RCC 7860 (cell line): ENCODE results near the gene ANKS1A.
"Not testable (repeated sequence)": the region's sequence is repeated elsewhere in the genome, so short reads cannot be mapped to it uniquely, and the experiment has no call there.

Experiments used
- DNase-seq: peaks from one replicate; pipeline ENCODE4 v3.0.0-alpha.2; 2015; ENCODE audit warnings: low spot score
- FAIRE-seq: peaks from 2 replicates; lab custom pipeline; 2012; peaks lifted over from hg19 to GRCh38; lab: Jason Lieb, UNC

ANKS1A gene

GRCh38 chr6:34917626-34918285, 28.7 kb downstream of the ANKS1A start:
- no peak for DNase-seq
- FAIRE-seq: no peak

- DNase-seq: peak; percentile 35
- no peak for FAIRE-seq
These were observed 30.6 kb downstream of the ANKS1A start for GRCh38 chr6:34919651-34920050.

- FAIRE-seq (no peak), DNase-seq (no peak)
These were observed 31.0 kb downstream of the ANKS1A start for GRCh38 chr6:34920097-34920496.

GRCh38 chr6:34922177-34922663, 33.2 kb downstream of the ANKS1A start:
- peak; percentile 35 for FAIRE-seq
- DNase-seq: peak; percentile 76

- no peak for FAIRE-seq
These were observed 36.0 kb downstream of the ANKS1A start for GRCh38 chr6:34924831-34925625.

GRCh38 chr6:34926655-34927054, 37.6 kb downstream of the ANKS1A start:
- FAIRE-seq: peak; percentile 89

More at GRCh38 chr6:34924831-34925625, 36.0 kb downstream of the ANKS1A start:
- DNase-seq: no peak

GRCh38 chr6:34928220-34928619, 39.2 kb downstream of the ANKS1A start:
- FAIRE-seq (no peak), DNase-seq (no peak)

More at GRCh38 chr6:34926655-34927054, 37.6 kb downstream of the ANKS1A start:
- DNase-seq: peak; percentile 70

- no peak for DNase-seq
- no peak for FAIRE-seq
These were observed 39.6 kb downstream of the ANKS1A start for GRCh38 chr6:34928695-34929094.

GRCh38 chr6:34929241-34929978, 40.4 kb downstream of the ANKS1A start:
- DNase-seq (no peak), FAIRE-seq (no peak)

- no peak for DNase-seq
- FAIRE-seq: no peak
These were observed 41.2 kb downstream of the ANKS1A start for GRCh38 chr6:34930221-34930620.

- DNase-seq, FAIRE-seq: not testable (repeated sequence)
These were observed 43.1 kb downstream of the ANKS1A start for GRCh38 chr6:34932202-34932601.

GRCh38 chr6:34934516-34934915, 45.5 kb downstream of the ANKS1A start:
- DNase-seq: no peak

GRCh38 chr6:34938268-34938667, 49.2 kb downstream of the ANKS1A start:
- no peak for FAIRE-seq
- no peak for DNase-seq

More at GRCh38 chr6:34934516-34934915, 45.5 kb downstream of the ANKS1A start:
- no peak for FAIRE-seq

GRCh38 chr6:34940030-34940434, 51.0 kb downstream of the ANKS1A start:
- DNase-seq: no peak
- no peak for FAIRE-seq

GRCh38 chr6:34941421-34941820, 52.4 kb downstream of the ANKS1A start:
- FAIRE-seq (no peak), DNase-seq (no peak)

- DNase-seq (no peak), FAIRE-seq (no peak)
These were observed 56.3 kb downstream of the ANKS1A start for GRCh38 chr6:34945317-34945716.

GRCh38 chr6:34947561-34947960, 58.5 kb downstream of the ANKS1A start:
- DNase-seq (no peak), FAIRE-seq (no peak)

- FAIRE-seq: no peak
These were observed 60.6 kb downstream of the ANKS1A start for GRCh38 chr6:34949636-34950035.

GRCh38 chr6:34950849-34951248, 61.8 kb downstream of the ANKS1A start:
- FAIRE-seq (no peak), DNase-seq (no peak)

More at GRCh38 chr6:34949636-34950035, 60.6 kb downstream of the ANKS1A start:
- DNase-seq: no peak

- no peak for DNase-seq
- FAIRE-seq: no peak
These were observed 62.7 kb downstream of the ANKS1A start for GRCh38 chr6:34951731-34952130.
